ENCODE results near the gene APOBEC3G.
"Not testable (repeated sequence)": the region's sequence is repeated elsewhere in the genome, so short reads cannot be mapped to it uniquely, and the experiment has no call there.

The APOBEC3G gene

DNA sequence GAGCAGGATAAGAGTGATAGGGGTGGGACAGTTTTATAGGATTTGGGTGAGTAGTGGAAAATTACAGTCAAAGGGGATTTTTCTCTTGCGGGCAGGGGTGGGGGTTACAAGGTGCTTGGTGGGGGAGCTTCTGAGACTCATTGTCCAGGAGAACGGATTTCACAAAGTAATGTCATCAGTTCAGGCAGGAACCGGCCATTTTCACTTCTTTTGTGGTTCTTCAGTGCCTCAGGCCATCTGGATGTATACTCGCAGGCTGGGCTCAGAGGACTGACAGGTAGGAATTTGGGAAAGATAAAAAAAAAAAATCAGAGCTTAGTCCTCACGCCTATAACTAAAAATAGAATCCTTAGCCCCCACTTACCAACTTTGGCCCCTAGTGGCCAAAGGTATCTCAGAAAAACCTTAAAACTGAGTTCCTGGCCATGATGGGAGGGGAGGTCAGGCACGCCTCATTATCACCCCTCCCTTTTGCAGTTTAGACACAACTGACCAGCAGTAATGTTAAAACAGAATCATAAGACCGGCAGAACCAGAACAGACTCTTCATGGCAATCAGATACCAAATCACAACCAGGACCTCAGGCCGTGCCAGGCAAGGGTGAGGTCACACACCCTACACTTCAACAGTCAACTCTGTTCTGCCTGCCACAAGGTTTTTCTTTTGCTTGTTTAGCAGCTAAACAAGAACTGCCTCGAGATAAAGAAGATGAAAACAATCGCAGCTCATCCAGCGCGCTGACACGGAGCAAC lies 8.9 kb upstream of the APOBEC3G start:
- no peak for DNase-seq

DNA sequence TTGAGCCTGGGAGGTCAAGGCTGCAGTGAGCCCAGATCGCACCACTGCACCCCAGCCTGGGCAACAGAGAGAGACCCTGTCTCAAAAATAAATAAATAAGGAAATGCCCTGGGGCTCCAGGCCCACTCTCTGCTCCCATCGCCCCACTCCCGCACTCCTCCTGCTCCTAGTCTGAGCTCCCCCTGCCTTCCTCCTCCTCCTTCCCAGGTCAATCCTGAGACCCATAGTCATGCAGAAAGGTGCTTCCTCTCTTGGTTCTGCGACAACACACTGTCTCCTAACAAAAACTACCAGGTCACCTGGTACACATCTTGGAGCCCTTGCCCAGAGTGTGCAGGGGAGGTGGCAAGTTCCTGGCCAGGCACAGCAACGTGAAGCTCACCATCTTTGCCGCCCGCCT lies 6.9 kb upstream of the APOBEC3G start:
- DNase-seq = no peak

DNA sequence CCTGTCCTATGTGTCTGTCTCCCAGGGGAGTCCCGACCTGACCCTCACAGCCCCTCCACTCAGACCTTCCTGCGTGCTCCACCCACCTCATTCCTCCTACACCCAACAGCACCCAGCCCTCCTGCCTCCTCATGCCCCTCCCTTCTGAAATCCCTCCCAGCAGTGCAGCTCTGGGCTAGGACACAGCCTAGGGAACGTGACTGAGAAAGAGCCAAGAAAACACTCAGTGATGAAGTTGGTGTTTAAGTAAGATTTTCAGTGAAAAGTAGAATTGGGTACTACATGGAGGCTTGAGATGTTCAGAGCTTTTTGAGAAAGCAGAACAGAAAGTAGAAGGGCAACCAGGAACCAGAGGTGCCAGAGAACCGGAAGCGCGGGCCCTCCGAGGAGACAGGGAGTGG lies 4.5 kb upstream of the APOBEC3G start:
- DNase-seq = not testable (repeated sequence)

DNA sequence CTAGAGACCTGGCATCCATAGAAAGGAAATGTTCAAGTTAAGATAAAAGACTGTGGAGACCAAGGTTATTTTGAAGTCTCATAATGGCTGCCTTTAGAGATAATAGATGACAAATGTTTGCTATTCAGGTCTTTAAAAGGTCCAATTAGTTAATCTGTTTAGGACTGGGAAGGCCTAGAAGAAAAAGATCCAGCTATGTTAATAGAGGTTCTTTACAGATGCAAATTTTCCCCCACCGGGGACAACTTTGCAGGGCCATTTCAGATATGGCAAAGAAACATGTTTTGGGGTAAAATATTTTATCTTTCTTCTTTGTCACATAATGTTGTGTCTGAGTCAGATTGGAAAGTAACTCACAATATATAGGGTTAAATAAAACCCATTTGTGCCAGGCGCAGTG lies 3.1 kb upstream of the APOBEC3G start:
- no peak for DNase-seq

DNA sequence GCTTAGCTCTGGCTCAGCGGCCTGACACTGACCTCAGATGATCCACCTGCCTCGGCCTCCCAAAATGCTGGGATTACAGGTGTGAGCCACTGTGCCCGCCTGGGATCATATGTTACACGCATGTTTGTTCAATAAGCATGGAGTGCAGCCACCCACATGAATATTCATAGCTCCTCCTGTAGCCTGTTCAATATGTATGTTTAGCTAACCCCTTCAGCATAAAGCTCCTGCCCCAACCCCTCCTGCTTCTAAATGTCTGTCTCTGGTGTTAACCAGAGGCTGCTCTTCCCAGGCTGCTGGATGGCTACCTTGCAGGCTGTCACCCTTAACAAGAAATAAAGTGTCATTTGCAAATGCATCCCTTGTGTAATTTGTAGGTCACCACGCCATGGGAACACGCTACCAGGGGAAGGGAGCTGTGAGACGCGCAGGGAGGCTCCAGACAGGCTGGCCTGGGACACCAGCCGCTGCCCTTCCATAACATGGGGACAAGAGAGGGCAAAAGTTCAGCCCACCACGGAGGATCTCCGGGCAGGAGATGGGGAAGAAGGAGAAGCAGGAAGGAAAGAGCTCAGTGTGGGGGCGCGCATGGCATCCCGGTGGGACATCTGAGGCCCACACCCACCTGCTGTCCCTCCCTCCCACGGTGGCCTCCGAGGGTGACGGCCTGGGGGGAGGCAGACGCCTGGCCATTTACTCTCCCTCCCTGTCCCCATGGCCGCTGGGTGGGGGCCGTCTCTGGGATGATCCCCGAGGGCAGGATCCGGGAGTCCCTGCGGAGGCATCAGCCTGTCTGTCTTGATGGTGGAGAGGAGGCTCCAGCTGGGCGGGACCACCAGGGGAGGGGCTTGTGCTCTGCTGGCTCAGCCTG lies 685 bp upstream of the APOBEC3G start:
- DNase-seq = peak; percentile 1

DNA sequence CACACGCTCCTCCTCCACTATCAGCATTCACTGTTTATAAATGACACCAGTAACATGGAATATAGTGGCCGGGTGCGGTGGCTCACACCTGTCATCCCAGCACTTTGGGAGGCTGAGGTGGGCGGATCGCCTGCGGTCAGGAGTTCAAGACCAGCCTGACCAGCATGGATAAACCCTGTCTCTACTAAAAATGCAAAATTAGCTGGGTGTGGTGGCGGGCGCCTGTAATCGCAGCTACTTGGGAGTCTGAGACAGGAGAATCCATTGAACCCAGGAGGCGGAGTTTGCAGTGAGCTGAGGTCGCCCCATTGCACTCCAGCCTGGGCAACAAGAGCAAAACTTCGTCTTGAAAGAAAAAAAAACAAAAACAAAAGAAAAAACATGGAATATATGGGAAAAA lies 837 bp downstream of the APOBEC3G start:
- not testable (repeated sequence) for DNase-seq

DNA sequence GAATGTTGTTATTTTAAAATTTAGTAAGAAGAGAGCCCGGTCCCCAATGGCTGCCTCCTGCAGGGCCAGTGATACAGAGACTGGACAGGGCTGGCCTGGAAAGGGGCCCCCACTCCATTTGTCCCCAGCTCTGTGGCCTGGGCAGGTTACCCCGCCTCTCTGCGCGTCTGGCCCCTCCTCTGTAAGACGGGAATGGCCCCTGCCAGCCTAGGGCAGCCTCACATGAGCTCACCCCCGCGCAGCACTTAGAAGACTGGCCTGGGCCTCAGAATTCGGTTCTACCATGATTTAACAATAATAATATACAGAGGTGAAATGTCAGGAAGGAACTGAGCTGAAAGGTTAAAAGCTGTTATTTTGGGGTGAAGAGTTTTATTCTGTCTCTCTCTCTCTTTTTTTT lies 1.3 kb downstream of the APOBEC3G start:
- DNase-seq = no peak

DNA sequence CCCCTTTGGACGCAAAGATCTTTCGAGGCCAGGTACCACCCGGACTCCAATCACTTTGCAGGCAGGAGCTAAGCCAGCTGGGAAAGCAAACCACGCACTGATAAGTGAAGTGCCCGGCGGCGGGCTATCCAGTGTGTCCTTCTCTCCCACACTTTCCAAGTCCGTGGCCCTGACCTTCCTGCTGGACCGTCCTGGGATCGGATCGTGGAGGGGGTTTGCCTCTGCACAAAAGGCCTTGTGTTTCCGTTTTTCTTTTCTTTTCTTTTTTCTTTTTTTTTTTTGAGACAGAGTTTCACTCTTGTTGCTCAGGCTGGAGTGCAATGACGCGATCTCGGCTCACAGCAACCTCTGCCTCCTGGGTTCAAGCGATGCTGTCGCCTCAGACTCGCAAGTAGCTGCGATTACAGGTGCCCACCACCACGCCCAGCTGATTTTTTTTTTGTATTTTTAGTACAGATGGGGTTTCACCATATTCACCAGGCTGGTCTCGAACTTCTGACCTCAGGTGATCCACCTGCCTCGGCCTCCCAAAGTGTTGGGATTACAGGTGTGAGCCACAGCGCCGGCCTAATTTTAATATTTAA lies 2.1 kb downstream of the APOBEC3G start:
- not testable (repeated sequence) for DNase-seq

DNA sequence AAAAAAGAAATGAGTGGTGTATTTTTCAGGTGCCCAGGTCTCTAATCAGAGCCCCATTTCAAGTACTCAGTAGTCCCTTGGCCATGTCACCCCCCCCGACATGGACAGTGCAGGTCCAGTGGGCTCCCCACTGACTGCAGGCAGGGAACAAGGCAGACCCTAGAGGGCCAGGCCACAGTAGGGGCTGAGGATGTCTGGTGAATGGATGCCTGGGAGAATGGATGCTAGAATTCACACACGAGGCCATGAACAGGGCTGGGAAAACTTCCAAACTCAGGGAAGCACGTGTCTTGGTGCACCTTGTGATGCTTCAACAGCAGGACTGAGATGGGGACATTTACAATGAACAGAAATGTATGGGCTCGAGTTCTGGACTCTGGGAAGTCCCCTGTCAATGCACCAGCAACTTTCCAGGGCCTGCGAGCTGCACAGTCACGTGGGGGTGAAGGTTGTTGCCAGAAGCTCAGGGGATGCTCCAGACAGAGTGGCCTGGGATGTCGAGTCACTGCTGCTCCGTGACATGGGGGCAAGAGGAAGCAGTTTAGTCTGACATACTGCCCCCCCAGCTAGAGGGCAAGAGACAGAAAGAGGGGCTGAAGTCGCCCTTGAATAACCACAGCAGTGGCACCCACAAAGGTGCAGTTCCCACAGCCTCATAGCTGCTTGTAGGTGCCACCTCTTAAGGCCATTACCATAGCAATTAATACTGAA lies 3.1 kb downstream of the APOBEC3G start:
- DNase-seq = no peak

DNA sequence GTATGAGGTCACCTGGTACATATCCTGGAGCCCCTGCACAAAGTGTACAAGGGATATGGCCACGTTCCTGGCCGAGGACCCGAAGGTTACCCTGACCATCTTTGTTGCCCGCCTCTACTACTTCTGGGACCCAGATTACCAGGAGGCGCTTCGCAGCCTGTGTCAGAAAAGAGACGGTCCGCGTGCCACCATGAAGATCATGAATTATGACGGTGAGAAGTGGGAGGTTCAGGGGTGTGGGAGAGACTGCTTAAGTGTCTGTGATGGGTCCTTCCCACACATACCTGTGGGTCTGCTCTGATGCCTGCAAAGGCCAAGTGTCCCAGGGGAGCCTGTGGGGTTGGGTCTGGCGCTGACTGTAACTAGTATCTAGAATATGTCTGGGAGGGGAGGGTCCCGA lies 3.9 kb downstream of the APOBEC3G start:
- no peak for DNase-seq

DNA sequence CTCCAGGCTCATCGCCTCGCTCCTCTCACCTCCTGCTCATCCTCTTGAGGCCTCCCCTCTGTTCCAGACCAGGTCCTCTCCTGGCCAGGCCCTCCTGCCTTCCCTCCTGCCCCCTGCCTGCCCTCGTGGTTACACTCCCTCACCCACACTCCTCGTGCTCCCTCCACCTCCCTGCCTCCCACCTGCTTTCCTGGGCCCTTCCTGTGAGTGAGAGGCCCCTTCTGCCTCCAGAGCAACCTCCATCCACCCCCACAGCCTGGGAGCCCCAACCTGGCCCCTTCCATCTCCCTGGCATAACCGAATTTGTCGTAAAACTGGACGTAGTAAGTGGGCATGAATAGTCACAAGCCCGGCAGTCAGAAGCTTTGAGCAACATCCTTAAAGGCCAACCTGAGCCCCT lies 4.5 kb downstream of the APOBEC3G start:
- no peak for DNase-seq

DNA sequence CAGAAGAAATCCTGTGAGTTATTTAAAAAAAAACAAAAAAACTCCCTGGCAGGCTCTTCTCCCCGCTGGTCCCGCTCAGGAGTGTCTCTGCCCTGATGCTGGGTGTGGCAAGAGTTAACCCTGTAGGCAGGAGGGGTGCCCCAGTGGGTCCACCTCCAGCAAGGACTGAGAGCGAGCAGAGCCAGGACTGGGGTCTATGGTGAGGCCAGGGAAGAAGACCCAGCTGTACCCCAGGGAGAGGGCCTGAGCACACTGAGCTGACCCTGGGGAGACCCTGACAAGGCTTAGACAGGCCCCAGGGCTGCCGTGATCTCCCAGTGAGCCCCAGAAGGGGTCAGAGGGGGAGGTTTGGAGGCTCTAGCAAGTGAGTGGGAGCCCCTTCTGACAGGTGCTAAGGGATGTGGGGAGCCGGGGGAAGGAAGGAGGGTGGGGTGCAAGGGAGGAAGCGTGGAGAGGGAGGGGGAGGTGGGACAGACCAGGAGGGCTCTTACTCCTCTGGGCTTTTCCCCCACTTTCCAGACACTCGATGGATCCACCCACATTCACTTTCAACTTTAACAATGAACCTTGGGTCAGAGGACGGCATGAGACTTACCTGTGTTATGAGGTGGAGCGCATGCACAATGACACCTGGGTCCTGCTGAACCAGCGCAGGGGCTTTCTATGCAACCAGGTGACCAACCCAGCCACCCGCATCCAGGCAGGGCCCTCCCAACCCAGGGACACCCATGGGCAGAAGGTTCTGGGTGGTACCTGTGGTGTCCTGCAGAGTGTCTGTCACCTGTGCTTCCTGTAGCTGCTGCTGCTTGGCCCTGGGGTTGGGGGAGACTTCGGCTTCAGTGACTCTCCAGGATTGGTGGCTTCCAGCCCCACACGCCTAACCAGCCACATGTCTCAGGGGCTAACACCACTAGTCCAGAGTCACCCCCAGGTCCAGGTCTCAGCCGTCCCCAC lies 6.4 kb downstream of the APOBEC3G start:
- DNase-seq = no peak

DNA sequence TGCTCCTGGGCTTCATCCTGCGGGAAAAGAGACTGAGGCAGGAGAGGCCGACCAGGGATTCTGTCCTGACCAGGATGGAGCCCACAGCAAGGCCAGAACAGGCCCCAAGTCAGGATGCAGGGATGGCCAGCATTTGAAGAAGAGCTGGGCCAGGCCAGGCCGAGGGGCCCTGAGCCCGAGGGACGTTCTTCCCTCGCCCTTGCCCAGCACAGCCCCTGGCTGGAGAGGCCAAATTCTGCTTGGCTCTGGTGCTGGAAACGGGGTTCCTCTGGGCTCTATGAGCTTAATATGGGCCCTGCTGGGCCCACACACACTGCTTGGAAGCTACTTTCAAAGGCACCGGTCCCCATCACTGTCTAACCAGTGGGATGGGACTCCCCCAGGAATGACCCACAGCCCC lies 7.6 kb downstream of the APOBEC3G start:
- DNase-seq = no peak

DNA sequence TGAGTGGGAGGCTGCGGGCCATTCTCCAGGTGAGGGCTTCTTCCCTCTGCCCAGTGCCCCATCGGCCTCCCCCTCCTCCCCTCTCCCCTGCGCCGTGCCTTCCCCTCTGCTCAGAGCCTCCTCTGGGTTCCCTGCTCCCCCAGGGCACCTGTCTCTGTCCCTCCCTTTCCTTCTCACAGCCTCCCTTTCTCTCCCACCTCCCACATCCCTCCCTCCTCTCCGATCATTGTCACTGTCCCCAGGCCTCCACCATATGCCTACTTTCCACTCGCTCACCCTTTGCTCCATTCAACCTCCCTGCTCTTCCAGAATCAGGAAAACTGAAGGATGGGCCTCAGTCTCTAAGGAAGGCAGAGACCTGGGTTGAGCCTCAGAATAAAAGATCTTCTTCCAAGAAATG lies 10.0 kb downstream of the APOBEC3G start:
- DNase-seq = no peak

DNA sequence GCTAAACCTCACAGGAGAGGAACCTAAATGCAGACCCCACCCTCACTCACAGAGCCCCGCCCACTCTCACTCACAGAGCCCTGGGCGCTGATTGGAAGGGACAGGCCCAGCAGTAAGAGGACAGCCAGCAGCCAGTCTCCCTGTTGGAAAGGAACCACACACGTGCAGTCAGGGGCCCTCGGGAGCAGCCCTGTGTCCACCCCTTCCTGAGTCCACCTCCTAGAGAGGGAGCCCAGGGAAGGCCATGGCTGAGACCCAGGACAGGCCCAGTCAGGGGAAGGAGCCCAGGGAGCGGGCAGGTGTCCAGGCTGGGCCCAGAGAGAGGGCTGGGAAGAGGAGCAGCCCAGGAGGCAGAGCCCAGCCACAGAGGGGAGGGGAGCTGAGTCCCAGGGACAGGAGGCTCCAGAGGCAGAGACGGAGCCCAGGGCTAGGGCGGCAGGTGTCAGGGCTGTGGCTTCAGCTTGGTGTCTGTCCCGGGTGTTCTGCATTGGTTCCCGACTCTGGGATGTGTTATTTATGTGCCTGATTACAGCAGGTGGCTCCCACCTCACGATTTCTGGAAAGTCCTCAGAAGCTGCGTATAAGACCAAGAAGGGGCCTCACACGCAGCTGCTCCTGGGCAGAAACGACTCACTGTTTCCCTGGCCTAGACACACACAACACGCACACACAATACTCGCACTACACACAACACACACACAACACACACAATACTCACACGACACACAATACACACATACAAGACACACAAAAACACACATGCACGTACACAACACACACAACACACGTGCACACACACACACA lies 11.0 kb downstream of the APOBEC3G start:
- no peak for DNase-seq

DNA sequence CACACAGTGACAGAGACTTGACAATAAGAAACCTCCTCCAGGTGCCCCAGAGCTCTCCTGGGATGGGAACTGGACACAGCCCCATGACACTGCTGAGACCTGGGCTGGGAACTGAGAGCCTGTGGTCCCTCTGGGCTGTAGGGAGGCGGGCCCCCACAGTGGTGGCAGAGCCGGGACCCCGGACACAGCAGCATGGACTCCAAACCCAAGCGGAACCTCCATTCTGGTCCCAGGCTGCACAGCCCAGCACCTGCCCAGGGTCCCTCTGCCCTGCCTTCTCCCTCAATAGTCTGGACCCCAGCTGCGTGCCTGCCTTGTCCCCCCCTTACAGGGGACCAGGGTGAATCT lies 11.6 kb downstream of the APOBEC3G start:
- DNase-seq = no peak

DNA sequence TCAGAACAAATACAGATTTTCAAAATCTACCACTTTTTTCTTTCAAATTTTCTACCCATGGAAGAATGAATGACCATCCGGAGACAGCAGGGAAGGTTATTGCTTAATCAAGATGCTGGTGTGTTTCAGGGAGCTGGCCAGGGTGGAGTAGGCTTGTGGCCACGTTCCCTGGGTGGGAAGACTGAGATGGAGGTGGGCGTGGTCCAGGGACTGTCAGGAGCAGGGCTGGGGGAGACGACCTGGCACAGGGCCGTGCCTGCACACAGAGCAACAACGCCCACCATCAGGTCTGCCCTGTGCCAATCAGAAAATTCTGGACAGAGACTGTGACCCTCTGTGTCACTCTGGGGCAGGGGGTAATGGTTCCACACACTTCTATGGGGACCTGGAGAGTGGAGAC lies 12.9 kb downstream of the APOBEC3G start:
- no peak for DNase-seq

DNA sequence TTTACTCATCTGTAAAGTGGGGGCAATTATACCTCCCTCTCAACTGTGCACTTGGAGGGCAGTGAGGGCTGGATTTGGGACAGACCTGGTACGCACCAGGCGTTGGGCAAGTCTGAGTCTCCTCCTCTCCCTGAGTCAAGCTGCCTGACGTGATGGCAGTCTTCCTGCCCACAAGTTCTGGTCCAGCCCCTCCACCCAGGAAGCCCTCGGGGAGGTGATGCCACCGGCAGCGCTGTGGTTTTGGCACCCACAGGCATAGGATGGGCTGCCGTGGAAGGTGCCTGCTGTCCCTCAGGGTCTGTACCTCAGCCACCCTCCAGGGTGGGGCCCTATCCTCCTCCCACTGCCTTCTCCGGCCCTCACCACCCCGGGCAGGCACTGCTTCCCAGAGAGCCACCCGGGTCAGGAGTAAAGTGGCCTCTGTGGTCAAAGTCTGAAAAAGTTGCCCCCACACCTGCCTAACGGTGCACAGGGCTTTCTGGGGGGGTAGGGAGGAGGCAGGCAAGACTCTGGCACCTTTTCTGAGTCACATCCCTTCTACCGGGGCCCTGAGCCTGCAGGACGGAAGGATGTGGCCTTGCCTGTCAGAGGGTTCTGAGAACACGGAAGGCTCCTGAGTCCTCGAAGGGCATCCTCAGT lies 13.5 kb downstream of the APOBEC3G start:
- no peak for DNase-seq

DNA sequence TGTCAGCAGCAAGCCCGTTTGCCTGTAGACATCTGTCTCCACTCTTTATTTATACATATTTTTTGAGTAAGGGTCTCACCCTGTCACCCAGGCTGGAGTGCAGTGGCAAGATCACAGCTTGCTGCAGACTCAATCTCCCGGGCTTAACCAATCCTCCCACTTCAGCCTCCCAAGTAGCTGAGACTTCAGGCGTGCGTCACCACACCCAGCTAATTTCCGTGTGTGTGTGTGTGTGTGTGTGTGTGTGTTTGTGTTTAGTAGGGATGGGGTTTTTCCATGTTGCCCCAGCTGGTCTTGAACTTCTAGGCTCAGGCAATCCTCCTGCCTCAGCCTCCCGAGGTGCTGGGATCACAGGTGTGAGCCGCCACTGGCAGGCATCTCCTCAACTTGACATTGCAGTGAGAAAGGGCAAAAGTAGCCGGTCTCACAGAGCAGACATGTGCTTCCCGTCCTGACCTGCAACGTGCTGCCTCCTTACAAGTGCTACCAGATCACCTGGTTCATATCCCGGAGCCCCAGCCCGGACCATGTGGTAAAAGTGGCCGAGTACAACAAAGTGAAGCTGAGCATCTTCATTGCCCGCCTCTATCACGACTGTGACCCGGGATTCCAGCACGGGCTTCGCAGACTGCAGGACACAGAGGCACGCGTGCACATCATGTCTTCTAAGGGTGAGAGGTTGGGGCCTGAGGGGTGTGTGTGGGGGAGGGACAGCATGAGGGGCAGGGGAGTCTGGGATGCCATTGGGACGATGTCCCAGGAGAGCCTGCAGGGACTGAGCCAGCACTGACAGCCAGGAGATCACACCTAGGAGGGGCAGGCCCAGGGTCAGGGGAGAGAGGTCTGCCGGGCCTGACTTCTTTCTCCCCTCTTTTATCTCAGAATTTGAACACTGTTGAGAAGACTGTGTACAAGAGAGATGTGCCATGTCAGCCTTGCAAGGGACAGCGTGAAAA lies 14.3 kb downstream of the APOBEC3G start:
- no peak for DNase-seq

All from NCI-H526 treated with DMSO at 0.1 percent for 48 hours (cell line).